ENCODE results near the gene VANGL1.

VANGL1 gene

DNA sequence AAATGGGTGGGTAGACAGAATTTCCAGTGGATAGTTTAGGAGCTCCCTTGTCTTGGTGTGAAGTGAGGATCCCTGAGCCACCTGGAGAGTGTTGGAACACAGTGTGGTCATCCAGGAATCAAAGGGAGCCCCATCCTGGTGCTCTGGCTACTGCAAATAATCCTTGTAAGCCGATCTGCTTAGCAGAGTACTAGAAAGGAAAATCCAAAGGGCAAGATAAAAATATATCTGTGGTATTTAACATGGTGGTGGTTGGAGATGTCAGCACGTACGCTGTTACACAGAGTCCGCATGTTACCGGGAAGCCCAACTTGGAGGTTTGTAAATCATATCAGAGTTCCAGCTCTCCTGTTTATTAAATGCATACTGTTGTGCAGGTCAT, 39.0 kb downstream of the VANGL1 start:
- DNase-seq (ENCODE audit: low read depth) = no peak
- TF ChIP-seq, protein P1, sequence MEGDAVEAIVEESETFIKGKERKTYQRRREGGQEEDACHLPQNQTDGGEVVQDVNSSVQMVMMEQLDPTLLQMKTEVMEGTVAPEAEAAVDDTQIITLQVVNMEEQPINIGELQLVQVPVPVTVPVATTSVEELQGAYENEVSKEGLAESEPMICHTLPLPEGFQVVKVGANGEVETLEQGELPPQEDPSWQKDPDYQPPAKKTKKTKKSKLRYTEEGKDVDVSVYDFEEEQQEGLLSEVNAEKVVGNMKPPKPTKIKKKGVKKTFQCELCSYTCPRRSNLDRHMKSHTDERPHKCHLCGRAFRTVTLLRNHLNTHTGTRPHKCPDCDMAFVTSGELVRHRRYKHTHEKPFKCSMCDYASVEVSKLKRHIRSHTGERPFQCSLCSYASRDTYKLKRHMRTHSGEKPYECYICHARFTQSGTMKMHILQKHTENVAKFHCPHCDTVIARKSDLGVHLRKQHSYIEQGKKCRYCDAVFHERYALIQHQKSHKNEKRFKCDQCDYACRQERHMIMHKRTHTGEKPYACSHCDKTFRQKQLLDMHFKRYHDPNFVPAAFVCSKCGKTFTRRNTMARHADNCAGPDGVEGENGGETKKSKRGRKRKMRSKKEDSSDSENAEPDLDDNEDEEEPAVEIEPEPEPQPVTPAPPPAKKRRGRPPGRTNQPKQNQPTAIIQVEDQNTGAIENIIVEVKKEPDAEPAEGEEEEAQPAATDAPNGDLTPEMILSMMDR (IDR thresholded peaks at IDR 0.05; ENCODE audit: low read depth, low read length, missing control alignments) = no peak
- H3K4me3 ChIP-seq (ENCODE audit: low read depth, low read length) = no peak overlapping the region

DNA sequence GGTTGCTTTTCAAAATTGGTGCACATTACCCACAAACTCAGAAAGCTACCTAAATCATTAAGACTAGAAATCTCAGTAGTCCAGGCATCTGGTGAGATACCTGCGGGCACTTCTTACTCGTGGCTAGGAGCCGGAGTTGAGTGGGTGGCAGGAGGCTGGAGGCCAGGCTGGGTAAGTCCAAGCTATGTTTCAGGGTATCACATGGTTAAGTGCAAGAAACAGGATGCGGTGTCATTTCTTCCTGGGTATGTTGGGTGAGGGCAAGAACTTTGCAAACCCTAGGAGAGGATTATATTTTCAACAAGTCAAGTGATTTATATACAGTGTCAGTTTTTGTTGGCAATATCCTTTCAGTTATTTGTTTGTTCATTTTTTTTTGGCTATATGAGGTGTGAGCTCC, 41.0 kb downstream of the VANGL1 start:
- TF ChIP-seq, protein P1 (IDR thresholded peaks at IDR 0.05; ENCODE audit: low read depth, low read length, missing control alignments) = no peak
- no peak for DNase-seq (ENCODE audit: low read depth)
- H3K4me3 ChIP-seq (ENCODE audit: low read depth, low read length) = no peak overlapping the region

DNA sequence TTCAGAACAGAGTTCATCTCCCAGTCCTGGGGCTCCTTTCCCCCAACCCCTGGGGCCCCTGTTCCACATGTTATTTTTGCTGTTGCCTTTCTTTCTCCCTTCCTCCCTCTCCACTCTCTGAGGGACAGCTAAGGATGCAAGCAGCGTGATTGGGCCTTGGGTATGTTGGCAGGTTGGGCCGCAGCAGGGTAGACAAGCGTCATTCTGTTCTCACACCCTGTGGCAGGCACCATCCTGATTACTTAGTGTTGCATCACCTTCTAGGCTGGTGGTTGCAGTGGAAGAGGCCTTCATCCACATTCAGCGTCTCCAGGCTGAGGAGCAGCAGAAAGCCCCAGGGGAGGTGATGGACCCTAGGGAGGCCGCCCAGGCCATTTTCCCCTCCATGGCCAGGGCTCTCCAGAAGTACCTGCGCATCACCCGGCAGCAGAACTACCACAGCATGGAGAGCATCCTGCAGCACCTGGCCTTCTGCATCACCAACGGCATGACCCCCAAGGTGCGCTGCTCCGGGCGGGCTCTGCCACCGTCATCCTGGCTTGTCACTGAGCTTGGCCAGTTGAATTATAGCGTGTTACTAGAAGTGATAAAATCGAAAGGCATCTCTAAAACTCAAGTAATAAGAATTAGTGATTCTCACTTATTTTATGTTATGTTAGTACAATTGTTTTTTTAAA, 43.4 kb downstream of the VANGL1 start:
- DNase-seq (ENCODE audit: low read depth) = no peak
- no peak overlapping the region for H3K4me3 ChIP-seq (ENCODE audit: low read depth, low read length)
- TF ChIP-seq, protein P1 (IDR thresholded peaks at IDR 0.05; ENCODE audit: low read depth, low read length, missing control alignments) = no peak

GRCh38 chr1:115687744-115688143, 46.0 kb downstream of the VANGL1 start:
- TF ChIP-seq, protein P1 (IDR thresholded peaks at IDR 0.05; ENCODE audit: low read depth, low read length, missing control alignments) = no peak
- H3K4me3 ChIP-seq (ENCODE audit: low read depth, low read length) = no peak overlapping the region

GRCh38 chr1:115690972-115691371, 49.2 kb downstream of the VANGL1 start:
- H3K4me3 ChIP-seq (ENCODE audit: low read depth, low read length) = no peak overlapping the region
- no peak for DNase-seq (ENCODE audit: low read depth)
- TF ChIP-seq, protein P1 (IDR thresholded peaks at IDR 0.05; ENCODE audit: low read depth, low read length, missing control alignments) = no peak

More at GRCh38 chr1:115687744-115688143, 46.0 kb downstream of the VANGL1 start:
- DNase-seq (ENCODE audit: low read depth) = no peak

- H3K4me3 ChIP-seq (ENCODE audit: low read depth, low read length) = no peak overlapping the region
- TF ChIP-seq, protein P1 (IDR thresholded peaks at IDR 0.05; ENCODE audit: low read depth, low read length, missing control alignments) = no peak
- DNase-seq (ENCODE audit: low read depth) = no peak
Measured at GRCh38 chr1:115692224-115692623, 50.5 kb downstream of the VANGL1 start.

- DNase-seq (ENCODE audit: low read depth) = no peak
- TF ChIP-seq, protein P1 (IDR thresholded peaks at IDR 0.05; ENCODE audit: low read depth, low read length, missing control alignments) = no peak
Measured at GRCh38 chr1:115694805-115695204, 53.0 kb downstream of the VANGL1 start.

More at GRCh38 chr1:115694805-115695204, 53.0 kb downstream of the VANGL1 start:
- no peak overlapping the region for H3K4me3 ChIP-seq (ENCODE audit: low read depth, low read length)
